K562 (cell line): ENCODE measurements around the gene SLC4A1. TPM values are rescaled to one million over a fixed set of nuclear protein-coding genes. Genes with fewer than 3 reads are reported as not detected.

ENCODE experiments used
- CBFA2T2 ChIP-seq: fragments of 450-650 bp; conservative IDR thresholded peaks from 2 replicates; pipeline ENCODE4 v1.6.1; 2017; ENCODE audit warnings: mild to moderate bottlenecking
- EGR1 ChIP-seq: fragments of 450-650 bp; conservative IDR thresholded peaks from 2 replicates; pipeline ENCODE4 v1.6.1; 2017; ENCODE audit warnings: mild to moderate bottlenecking
- EHMT2 ChIP-seq: fragments of 450-650 bp; IDR thresholded peaks from 2 replicates; pipeline ENCODE4 v1.6.1; 2018; ENCODE audit warnings: antibody characterized with exemption
- HNRNPL ChIP-seq: fragments of 200-400 bp; formaldehyde crosslinking; IDR thresholded peaks from 2 replicates; pipeline ENCODE4 v1.6.1; 2017; ENCODE audit warnings: low read depth, mild to moderate bottlenecking, low read length
- MTA2 ChIP-seq: fragments of 450-650 bp; IDR thresholded peaks from 2 replicates; pipeline ENCODE4 v1.6.1; 2016; ENCODE audit warnings: low read depth
- MTF1 ChIP-seq: fragments of 250-450 bp; sonication (Bioruptor Pico); IDR thresholded peaks from 2 replicates; pipeline ENCODE4 v1.9.0; 2021; ENCODE audit warnings: moderate library complexity, mild to moderate bottlenecking, inconsistent platforms, borderline replicate concordance
- PTBP1 ChIP-seq: fragments of 200-400 bp; formaldehyde crosslinking; IDR thresholded peaks from 2 replicates; pipeline ENCODE4 v1.6.1; 2017; ENCODE audit warnings: low read depth, low read length
- RB1 ChIP-seq: fragments of 450-650 bp; IDR thresholded peaks from 2 replicates; pipeline ENCODE4 v1.6.1; 2017; ENCODE audit warnings: low read depth, mild to moderate bottlenecking
- TRIM24 ChIP-seq, 2 experiments: fragments of 450-650 bp; IDR thresholded peaks; 2 replicates each; pipeline ENCODE4 v1.6.1; 2016
- ZFP36 ChIP-seq: fragments of 150-350 bp; IDR thresholded peaks from 2 replicates; pipeline ENCODE4 v1.6.1; 2018; ENCODE audit warnings: low read length, low read depth; ENCODE audit not compliant: partially characterized antibody
- ZNF134 ChIP-seq: fragments of 250-450 bp; sonication (Bioruptor Pico); conservative IDR thresholded peaks from 2 replicates; pipeline ENCODE4 v1.4.0; 2020
- ZNF143 ChIP-seq: sonication (generic); formaldehyde crosslinking; IDR thresholded peaks from 2 replicates; pipeline ENCODE4 v1.9.0; 2022; ENCODE audit warnings: mild to moderate bottlenecking, missing genetic modification reagents
- ZNF324 ChIP-seq: fragments of 250-450 bp; sonication (Bioruptor Pico); IDR thresholded peaks from 2 replicates; pipeline ENCODE4 v1.4.0; 2020; ENCODE audit warnings: mild to moderate bottlenecking
- ZNF57 ChIP-seq: fragments of 450-650 bp; formaldehyde crosslinking; IDR thresholded peaks from 2 replicates; pipeline ENCODE4 v1.4.0; 2020; ENCODE audit warnings: mild to moderate bottlenecking, moderate library complexity
- ZNF707 ChIP-seq: fragments of 250-450 bp; sonication (Bioruptor Pico); conservative IDR thresholded peaks from 2 replicates; pipeline ENCODE4 v1.8.0; 2022; ENCODE audit warnings: inconsistent platforms, mild to moderate bottlenecking, moderate library complexity
- ZNF764 ChIP-seq: fragments of 250-450 bp; sonication (Bioruptor Pico); IDR thresholded peaks from 2 replicates; pipeline ENCODE4 v1.4.0; 2020; ENCODE audit warnings: low read depth, mild to moderate bottlenecking, moderate library complexity
- polyA plus RNA-seq, 8 experiments: library from polyadenylated mRNA; depleted of rRNA in 4 of 8; stranded (reverse) in 5 of 8; unstranded in 3 of 8; fragments of >200 nt; fragmentation: Nextera tagmentation in 2 of 8; fragmentation: Illumina TruSeq in 1 of 8; extraction: Ambion mirVana in 2 of 8; extraction: Trizol in 1 of 8; gene quantifications; 2 replicates each; pipeline versions ENCODE4 v1.2.1 to v1.2.3, GENCODE V29; 2011 to 2014; ENCODE audit warnings: inconsistent platforms in 1 of 8, missing spikeins in 1 of 8
- total RNA-seq, 7 experiments: library from RNA; depleted of rRNA in 6 of 7; stranded (reverse); fragments of >200 nt in 6 of 7; fragmentation: Illumina TruSeq in 2 of 7; extraction: Trizol in 2 of 7; gene quantifications; 2 replicates each; pipeline versions ENCODE4 v1.2.1 to v1.2.3, GENCODE V29; 2011 to 2021; ENCODE audit warnings: low replicate concordance in 1 of 7
- TF ChIP-seq, protein P1 (sequence below): sonication (generic); formaldehyde crosslinking; IDR thresholded peaks from 2 replicates; pipeline ENCODE4 v1.9.0; 2022; ENCODE audit warnings: mild to moderate bottlenecking, missing genetic modification reagents
- TF ChIP-seq, protein P2 (sequence below): IDR thresholded peaks from 2 replicates; pipeline ENCODE4 v1.6.1; 2011; ENCODE audit warnings: borderline replicate concordance, low read depth, mild to moderate bottlenecking, moderate library complexity, low read length; ENCODE audit not compliant: insufficient read depth, poor library complexity, severe bottlenecking
- TF ChIP-seq, protein P3 (sequence below): fragments of 250-450 bp; sonication (Bioruptor Pico); IDR thresholded peaks from 2 replicates; pipeline ENCODE4 v1.5.0; 2021
- TF ChIP-seq, protein P4 (sequence below), 2 experiments: fragments of 450-650 bp in 1 of 2; sonication (generic) in 1 of 2; formaldehyde crosslinking in 1 of 2; IDR thresholded peaks in 1 of 2; conservative IDR thresholded peaks in 1 of 2; 2 replicates each; pipeline versions ENCODE4 v1.6.1 to v1.8.1; 2016 to 2023; ENCODE audit warnings: mild to moderate bottlenecking in 2 of 2, moderate library complexity in 2 of 2, inconsistent platforms in 1 of 2, missing genetic modification reagents in 1 of 2
- TF ChIP-seq, protein P5 (sequence below): fragments of 450-650 bp; formaldehyde crosslinking; IDR thresholded peaks from 2 replicates; pipeline ENCODE4 v1.4.0; 2020; ENCODE audit warnings: mild to moderate bottlenecking
- TF ChIP-seq, protein P6 (sequence below): fragments of 250-450 bp; sonication (Bioruptor Pico); IDR thresholded peaks from 2 replicates; pipeline ENCODE4 v1.4.0; 2020

The SLC4A1 gene
- total and polyA plus RNA-seq, 9 of the 15 experiments (the other 6 are each of a cell fraction or from before 2014, with no cell fraction given), result 0.14 to 1.00 (median 0.53) TPM

DNA sequence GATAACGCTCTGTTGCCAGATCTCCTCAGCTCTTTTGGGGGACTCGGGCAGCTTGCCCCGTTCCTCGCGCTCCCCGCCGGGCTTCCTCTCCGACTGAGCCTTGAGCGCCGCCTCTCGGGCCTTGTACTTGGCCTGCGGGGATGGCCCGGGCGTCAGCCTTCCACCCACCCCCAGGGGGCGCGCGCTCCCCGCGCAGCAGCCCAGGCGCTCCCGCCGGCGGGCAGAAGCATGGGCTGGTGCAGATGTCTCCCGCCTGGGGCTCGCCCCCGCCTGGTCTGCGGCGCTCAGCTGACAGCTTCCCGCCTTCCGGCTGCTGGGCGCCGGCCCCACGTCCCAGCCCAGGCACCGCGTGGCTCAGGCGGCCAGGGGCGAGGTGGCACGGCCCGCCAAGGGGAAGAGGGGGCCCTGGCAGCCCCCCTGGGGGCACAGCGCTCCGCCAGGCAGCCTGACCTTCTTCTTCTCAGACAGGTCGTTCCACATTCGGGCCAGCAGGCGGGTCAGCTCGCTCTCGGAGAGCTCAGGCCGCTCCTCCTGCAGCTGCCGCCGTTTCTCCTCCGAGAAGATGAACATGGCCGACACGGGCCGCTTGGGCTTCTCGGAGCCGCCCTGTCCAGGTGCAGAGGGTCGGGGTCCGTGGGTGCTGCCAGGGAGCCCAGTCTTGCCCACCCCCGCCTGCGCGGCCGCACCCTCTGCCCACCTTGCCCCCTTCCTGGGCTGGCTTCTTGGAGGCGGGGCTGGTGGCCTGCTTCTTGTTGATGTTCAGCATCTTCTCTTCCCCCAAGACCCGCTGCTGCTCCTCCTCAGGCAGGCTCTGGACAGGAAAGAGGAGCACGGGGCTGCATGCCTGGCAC, 57.4 kb downstream of the SLC4A1 start (continued):
- TF ChIP-seq MTF1 (CRISPR knock-in tag) (no peak), ZNF57 (CRISPR knock-in tag) (no peak), EGR1 (peak; percentile 91), PTBP1 (peak; percentile 79; the same call in 1 of the 2 replicates), RB1 (peak; percentile 100), ZNF707 (CRISPR knock-in tag) (no peak), MTA2 (no peak), ZNF324 (CRISPR knock-in tag) (no peak), ZFP36 (peak; percentile 23), ZNF134 (CRISPR knock-in tag) (no peak), ZNF764 (CRISPR knock-in tag) (no peak), TRIM24 (IDR thresholded peaks at IDR 0.05) (peak in 1 of 2 experiments; percentile 77; a peak in 2 of 4 replicates), EHMT2 (no peak), ZNF143 (CRISPR knock-in tag) (no peak), HNRNPL (peak; percentile 99), CBFA2T2 (peak; percentile 52)
- TF ChIP-seq, protein P1, sequence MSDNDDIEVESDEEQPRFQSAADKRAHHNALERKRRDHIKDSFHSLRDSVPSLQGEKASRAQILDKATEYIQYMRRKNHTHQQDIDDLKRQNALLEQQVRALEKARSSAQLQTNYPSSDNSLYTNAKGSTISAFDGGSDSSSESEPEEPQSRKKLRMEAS, result peak; percentile 98
- TF ChIP-seq, protein P2, sequence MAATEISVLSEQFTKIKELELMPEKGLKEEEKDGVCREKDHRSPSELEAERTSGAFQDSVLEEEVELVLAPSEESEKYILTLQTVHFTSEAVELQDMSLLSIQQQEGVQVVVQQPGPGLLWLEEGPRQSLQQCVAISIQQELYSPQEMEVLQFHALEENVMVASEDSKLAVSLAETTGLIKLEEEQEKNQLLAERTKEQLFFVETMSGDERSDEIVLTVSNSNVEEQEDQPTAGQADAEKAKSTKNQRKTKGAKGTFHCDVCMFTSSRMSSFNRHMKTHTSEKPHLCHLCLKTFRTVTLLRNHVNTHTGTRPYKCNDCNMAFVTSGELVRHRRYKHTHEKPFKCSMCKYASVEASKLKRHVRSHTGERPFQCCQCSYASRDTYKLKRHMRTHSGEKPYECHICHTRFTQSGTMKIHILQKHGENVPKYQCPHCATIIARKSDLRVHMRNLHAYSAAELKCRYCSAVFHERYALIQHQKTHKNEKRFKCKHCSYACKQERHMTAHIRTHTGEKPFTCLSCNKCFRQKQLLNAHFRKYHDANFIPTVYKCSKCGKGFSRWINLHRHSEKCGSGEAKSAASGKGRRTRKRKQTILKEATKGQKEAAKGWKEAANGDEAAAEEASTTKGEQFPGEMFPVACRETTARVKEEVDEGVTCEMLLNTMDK, result peak; percentile 97
- TF ChIP-seq, protein P3, sequence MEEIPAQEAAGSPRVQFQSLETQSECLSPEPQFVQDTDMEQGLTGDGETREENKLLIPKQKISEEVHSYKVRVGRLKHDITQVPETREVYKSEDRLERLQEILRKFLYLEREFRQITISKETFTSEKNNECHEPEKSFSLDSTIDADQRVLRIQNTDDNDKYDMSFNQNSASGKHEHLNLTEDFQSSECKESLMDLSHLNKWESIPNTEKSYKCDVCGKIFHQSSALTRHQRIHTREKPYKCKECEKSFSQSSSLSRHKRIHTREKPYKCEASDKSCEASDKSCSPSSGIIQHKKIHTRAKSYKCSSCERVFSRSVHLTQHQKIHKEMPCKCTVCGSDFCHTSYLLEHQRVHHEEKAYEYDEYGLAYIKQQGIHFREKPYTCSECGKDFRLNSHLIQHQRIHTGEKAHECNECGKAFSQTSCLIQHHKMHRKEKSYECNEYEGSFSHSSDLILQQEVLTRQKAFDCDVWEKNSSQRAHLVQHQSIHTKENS (CRISPR knock-in tag), result no peak
- TF ChIP-seq, protein P4, sequence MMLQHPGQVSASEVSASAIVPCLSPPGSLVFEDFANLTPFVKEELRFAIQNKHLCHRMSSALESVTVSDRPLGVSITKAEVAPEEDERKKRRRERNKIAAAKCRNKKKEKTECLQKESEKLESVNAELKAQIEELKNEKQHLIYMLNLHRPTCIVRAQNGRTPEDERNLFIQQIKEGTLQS (IDR thresholded peaks at IDR 0.05), result no peak
- TF ChIP-seq, protein P4 (CRISPR knock-in tag; conservative IDR thresholded peaks at IDR 0.05), result peak; percentile 75; the same call in 1 of the 2 replicates
- TF ChIP-seq, protein P5, sequence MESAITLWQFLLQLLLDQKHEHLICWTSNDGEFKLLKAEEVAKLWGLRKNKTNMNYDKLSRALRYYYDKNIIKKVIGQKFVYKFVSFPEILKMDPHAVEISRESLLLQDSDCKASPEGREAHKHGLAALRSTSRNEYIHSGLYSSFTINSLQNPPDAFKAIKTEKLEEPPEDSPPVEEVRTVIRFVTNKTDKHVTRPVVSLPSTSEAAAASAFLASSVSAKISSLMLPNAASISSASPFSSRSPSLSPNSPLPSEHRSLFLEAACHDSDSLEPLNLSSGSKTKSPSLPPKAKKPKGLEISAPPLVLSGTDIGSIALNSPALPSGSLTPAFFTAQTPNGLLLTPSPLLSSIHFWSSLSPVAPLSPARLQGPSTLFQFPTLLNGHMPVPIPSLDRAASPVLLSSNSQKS (CRISPR knock-in tag), result no peak
- TF ChIP-seq, protein P6, sequence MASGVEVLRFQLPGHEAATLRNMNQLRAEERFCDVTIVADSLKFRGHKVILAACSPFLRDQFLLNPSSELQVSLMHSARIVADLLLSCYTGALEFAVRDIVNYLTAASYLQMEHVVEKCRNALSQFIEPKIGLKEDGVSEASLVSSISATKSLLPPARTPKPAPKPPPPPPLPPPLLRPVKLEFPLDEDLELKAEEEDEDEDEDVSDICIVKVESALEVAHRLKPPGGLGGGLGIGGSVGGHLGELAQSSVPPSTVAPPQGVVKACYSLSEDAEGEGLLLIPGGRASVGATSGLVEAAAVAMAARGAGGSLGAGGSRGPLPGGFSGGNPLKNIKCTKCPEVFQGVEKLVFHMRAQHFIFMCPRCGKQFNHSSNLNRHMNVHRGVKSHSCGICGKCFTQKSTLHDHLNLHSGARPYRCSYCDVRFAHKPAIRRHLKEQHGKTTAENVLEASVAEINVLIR, result no peak
